ENCODE results near the gene DENND5A.

DNA sequence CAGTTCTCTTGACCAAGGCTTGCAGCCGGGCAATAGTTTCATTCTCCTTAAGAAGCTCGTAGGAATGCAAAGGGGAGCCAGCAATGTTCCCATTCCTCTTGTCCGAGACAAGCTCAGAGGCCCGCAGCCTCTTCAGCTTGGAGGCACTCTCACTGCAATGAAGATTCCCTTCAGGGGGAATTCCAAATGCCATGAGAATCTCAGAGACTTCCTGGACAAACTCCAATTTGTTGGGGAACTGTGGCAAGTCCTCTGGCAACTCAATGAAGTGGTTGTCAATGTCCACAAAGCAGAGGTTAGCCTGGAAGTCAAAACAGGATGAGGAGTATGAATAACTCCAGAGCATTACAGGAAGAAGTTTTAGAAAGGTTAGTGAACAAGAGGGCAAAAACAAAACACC is 84.4 kb downstream of the DENND5A start:
- no peak for TF ChIP-seq CTCF (IDR thresholded peaks at IDR 0.05)
- TF ChIP-seq POLR2A (IDR thresholded peaks at IDR 0.05) = no peak
